Astrocyte of the hippocampus (primary cell): ENCODE measurements around the gene SPARCL1.
"Not testable (repeated sequence)": the region's sequence is repeated elsewhere in the genome, so short reads cannot be mapped to it uniquely, and the experiment has no call there.

Experiments used
- DNase-seq: peaks from one replicate; pipeline ENCODE4 v3.0.0; 2011; ENCODE audit warnings: low read depth, low spot score

SPARCL1 gene, protein sequence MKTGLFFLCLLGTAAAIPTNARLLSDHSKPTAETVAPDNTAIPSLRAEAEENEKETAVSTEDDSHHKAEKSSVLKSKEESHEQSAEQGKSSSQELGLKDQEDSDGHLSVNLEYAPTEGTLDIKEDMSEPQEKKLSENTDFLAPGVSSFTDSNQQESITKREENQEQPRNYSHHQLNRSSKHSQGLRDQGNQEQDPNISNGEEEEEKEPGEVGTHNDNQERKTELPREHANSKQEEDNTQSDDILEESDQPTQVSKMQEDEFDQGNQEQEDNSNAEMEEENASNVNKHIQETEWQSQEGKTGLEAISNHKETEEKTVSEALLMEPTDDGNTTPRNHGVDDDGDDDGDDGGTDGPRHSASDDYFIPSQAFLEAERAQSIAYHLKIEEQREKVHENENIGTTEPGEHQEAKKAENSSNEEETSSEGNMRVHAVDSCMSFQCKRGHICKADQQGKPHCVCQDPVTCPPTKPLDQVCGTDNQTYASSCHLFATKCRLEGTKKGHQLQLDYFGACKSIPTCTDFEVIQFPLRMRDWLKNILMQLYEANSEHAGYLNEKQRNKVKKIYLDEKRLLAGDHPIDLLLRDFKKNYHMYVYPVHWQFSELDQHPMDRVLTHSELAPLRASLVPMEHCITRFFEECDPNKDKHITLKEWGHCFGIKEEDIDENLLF

GRCh38 chr4:87529187-87529586 is at the start of gene SPARCL1:
TSS of gene SPARCL1 (minus strand) at chr4:87529376. CDS start at chr4:87499574, 29,802 bp downstream.
- peak; percentile 49 for DNase-seq

- no peak for DNase-seq
Observed at GRCh38 chr4:87575983-87576382, 46.8 kb upstream of the SPARCL1 start.

DNA sequence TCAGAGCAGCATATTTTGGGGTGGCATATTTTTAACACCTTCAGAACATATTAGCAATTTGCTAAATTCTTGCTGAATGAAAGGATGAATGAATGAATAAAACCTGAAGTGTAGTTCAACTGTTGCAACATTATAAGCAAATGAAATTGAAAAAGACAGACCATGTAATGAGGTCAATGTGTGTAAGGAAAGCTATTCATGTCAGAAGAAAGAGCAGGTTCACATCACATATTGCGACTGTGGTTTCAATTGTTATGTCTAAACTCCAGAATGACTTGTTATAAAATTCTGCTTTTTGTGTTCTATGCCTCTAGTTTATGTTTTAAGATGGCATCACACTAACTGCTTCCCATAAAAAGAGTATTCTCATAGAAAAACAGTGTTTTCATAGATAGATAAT is 46.2 kb upstream of the SPARCL1 start:
- DNase-seq = no peak

- peak; percentile 53 for DNase-seq
Observed at GRCh38 chr4:87574996-87575395, 45.8 kb upstream of the SPARCL1 start.

- not testable (repeated sequence) for DNase-seq
Observed at GRCh38 chr4:87574376-87574775, 45.2 kb upstream of the SPARCL1 start.

DNA sequence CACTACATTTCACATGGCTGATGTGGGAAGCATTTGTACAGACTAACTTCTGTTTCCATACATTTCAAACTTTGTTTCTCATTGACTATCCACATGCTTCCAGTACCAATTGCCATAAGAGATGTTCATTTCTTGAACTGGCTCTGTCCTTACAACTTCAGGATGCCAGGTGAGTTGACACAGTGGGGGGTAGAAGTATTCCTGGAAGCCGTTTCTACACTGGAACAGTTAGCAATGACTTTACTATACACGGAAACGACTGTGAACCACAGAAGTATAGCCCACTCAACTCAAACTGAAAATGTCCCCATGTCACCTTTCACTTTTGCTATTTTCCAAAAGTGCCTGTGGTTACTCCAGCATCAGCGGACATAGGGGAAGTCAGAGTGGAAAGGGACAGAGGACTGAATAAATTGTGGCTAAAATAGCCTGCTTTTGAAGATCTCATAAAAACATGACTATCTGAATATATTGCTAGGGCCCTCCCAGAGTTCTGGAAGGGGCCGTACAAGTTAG is 41.2 kb upstream of the SPARCL1 start:
- DNase-seq = no peak

DNA sequence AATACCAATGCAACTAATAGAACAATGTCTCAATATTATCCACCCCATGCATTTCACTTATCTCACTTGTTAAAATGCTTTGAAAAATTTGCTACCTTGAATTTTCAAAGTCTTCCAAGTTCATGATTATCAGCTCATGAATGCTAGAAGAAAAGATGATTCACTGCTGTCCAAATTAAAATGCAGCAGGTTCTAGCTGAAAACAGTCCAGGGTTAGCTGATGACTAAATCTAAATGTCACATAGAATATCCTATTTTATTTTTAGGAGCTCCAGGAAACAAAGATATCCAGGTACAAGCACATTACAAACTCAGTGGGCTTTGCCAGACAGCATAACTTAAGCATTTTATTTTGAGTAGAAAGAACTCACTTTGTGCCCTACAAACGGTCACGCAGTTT is 38.0 kb upstream of the SPARCL1 start:
- DNase-seq = no peak

DNA sequence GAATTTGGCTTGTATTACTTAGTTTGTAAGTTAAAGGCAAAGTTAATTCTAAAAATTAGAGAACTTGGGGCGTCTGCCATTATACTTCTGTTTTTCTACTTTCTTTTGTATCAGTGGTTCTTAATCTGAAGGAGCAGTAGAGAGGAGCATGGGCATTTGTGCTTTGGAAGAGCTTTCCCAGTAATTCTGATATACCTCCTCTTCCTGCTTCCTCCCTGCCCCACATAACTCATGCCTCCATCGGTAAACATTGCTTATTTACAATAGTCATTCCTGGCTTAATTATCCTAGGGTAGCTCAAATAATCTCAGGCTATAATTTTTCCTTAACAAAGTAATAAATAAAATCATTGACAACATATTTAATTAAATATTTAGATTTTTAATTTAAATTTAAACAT is 37.1 kb upstream of the SPARCL1 start:
- DNase-seq = no peak

DNA sequence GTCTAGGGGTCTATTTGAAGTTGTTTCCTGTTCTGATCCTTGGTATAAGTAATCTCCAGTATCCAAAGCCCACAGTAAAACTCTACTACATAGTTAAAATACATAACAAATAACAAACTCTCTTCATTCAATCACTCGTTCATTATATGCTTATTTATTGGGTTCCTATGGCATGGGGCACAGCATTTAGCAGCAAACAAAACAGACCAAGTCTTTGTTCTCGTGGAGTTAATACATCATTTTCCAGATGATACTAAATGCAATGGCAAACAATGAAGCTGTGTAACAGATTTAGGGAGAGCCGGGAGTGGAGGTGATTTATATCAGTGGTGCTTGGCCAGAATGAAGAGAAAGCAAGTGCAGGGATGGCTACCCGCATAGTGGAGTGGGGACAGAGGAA is 36.6 kb upstream of the SPARCL1 start:
- DNase-seq = no peak

- no peak for DNase-seq
Observed at GRCh38 chr4:87560802-87561201, 31.6 kb upstream of the SPARCL1 start.

- no peak for DNase-seq
Observed at GRCh38 chr4:87559090-87559837, 30.1 kb upstream of the SPARCL1 start.

GRCh38 chr4:87557348-87557747 is 28.2 kb upstream of the SPARCL1 start:
- DNase-seq = no peak

- peak; percentile 77 for DNase-seq
Observed at GRCh38 chr4:87555773-87556619, 26.8 kb upstream of the SPARCL1 start.

DNA sequence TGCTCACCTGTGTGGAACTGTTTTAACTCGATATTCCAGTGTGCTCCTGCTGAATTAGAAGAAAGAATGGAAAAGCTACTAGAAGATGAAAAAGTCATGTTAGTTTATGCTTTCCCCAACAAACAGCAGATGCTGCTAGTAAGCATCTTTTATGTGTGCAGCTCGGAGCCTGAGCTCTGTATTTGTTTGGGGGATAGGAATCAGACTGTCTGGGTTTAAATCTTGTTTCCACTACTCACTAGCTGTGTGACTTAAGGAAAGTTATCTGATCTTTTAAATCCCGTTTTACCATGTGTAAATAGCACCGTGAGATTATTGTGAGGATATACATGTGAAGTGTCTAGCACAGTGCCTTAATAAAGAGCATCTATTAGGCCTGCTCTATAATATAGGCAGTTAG is 24.0 kb upstream of the SPARCL1 start:
- no peak for DNase-seq

- no peak for DNase-seq
Observed at GRCh38 chr4:87551361-87551760, 22.2 kb upstream of the SPARCL1 start.

GRCh38 chr4:87547016-87547708 is 18.0 kb upstream of the SPARCL1 start:
- DNase-seq = no peak

- DNase-seq = no peak
Observed at GRCh38 chr4:87545052-87545451, 15.9 kb upstream of the SPARCL1 start.

DNA sequence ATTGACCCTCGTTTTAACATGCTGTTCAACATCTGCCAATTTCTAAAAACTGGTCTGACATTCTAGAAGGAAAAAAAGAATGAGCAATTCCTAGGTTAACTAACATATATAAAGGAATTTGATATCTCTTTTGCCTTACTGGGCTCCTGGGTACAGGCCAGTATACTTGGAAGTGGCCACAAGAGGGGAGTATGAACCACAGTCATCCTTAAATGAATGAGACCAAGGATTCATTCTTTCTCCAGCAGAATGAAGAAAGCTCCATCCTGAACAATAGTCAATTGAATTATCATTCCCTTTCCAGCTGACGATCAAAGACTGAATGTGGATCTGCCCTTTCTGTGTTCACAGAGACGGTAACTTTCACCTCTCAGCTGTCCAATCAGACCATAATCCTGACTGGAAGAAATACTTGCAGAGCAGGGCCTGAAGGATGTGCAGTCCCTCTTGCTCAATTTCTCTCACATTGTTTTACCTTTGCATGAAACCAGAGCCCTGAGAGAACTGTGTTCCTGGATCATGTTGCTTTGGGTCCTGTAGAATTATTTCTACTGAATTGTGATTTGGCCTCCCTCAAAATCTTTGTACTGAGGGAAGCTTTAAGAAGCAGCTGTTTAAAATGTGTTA is 14.8 kb upstream of the SPARCL1 start:
- DNase-seq = peak; percentile 75

GRCh38 chr4:87542734-87543312 is 13.6 kb upstream of the SPARCL1 start:
- no peak for DNase-seq
